ENCODE measurements around the gene TFAP2E. TPM values are rescaled to one million over a fixed set of nuclear protein-coding genes. Genes with fewer than 3 reads are reported as not detected.
A peak's percentile ranks its signal among the peaks of the same experiment; 100 is the strongest.

Gene TFAP2E
- total RNA-seq, 2 donors from 2014 or later, result 0.62 to 0.66 TPM

DNA sequence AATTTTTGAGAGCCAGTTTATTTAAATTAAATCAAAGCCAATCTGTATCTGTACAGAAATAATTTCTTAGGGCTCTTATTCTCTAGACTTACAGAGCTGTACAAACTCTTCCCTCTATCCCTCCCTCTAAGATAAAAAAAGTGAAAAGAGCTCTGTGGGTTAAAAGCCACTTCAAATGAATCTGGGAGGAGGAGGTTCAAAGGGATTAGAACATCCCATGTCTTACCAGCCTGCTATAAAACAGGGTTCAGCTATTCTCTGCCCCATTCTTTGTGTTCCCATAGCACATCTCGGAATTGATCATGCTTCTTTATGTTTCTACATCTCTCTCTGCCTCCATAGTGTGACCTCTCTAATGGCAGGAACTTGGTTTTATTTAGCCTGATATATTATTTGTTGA is 35.3 kb upstream of the TFAP2E start:
- Histone ChIP-seq H3K27me3 (ENCODE audit: control insufficient read depth, insufficient read depth, low read length, poor library complexity, severe bottlenecking) (no peaks in the 10 kb centered on the region), H3K4me3 (ENCODE audit: low read length) (no peak overlapping the region), H3K36me3 (ENCODE audit: control insufficient read depth, insufficient read depth, low read length) (peaks cover 28% of the 10 kb centered on the region), H3K9ac (ENCODE audit: extremely low read depth, low read length, poor library complexity, severe bottlenecking) (no peak overlapping the region), H3K9me3 (ENCODE audit: control insufficient read depth, low read length) (peaks cover 5% of the 10 kb centered on the region), H3K27ac (ENCODE audit: low read depth, low read length) (no peak overlapping the region), H3K4me1 (ENCODE audit: control insufficient read depth, insufficient read depth, low read length) (peaks cover 2% of the 10 kb centered on the region)
- Mint-ChIP-seq H3K27ac (peak overlapping the region; percentile 50), H3K9me3 (no peaks in the 10 kb centered on the region), H3K27me3 (ENCODE audit: insufficient read depth) (no peaks in the 10 kb centered on the region), H3K4me1 (peaks cover 63% of the 10 kb centered on the region), H3K4me3 (no peak overlapping the region), H3K36me3 (ENCODE audit: low read depth) (peaks cover 22% of the 10 kb centered on the region)
- TF ChIP-seq, protein P1, sequence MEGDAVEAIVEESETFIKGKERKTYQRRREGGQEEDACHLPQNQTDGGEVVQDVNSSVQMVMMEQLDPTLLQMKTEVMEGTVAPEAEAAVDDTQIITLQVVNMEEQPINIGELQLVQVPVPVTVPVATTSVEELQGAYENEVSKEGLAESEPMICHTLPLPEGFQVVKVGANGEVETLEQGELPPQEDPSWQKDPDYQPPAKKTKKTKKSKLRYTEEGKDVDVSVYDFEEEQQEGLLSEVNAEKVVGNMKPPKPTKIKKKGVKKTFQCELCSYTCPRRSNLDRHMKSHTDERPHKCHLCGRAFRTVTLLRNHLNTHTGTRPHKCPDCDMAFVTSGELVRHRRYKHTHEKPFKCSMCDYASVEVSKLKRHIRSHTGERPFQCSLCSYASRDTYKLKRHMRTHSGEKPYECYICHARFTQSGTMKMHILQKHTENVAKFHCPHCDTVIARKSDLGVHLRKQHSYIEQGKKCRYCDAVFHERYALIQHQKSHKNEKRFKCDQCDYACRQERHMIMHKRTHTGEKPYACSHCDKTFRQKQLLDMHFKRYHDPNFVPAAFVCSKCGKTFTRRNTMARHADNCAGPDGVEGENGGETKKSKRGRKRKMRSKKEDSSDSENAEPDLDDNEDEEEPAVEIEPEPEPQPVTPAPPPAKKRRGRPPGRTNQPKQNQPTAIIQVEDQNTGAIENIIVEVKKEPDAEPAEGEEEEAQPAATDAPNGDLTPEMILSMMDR (conservative IDR thresholded peaks at IDR 0.05), result no peak
- DNase-seq, result no peak
- 90 to 91% methylated on average over 1 of the region's 1 CpG for WGBS, 2 experiments (ENCODE audit: insufficient coverage in 1 of 2, insufficient read length in 1 of 2)

DNA sequence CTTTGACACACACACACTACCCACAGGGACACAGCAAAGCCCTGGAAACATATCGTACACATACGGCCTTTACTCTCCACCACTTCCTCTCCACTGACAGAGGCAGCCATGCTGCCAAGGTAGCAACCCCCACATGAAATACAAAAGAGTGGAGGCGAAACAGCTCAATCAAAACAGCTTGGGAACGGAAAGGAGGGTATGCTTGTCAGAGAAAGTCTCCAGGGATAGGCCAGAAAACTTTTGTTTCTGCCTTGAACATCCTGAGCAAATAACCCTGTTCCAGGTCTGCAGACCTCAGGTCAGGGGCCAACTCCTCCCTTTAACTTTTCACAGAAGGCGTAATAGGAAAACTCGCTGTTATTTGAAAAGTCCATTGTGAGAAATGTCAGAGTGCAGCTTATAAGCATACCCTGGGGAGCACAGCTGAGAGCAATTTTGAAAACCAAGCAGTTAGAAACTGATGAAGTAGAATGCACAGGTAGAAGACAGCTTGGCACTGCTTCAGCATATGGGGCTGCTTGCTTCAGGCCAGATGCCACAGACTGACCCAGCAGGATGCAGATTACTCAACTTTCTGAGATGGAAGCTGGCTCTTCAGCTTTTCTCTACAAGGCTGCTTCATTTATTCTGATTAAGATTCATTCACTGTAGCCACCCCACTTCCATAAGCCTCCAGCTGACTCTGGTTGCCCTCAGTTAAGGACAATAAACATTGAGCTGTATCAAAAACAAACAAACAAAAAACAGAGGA is 33.9 kb upstream of the TFAP2E start:
- TF ChIP-seq, protein P1 (conservative IDR thresholded peaks at IDR 0.05), result no peak
- Histone ChIP-seq H3K4me3 (ENCODE audit: low read length) (no peak overlapping the region), H3K36me3 (ENCODE audit: control insufficient read depth, insufficient read depth, low read length) (peaks cover 33% of the 10 kb centered on the region), H3K27me3 (ENCODE audit: control insufficient read depth, insufficient read depth, low read length, poor library complexity, severe bottlenecking) (no peaks in the 10 kb centered on the region), H3K9me3 (ENCODE audit: control insufficient read depth, low read length) (no peaks in the 10 kb centered on the region), H3K27ac (ENCODE audit: low read depth, low read length) (peak overlapping the region; percentile 9), H3K4me1 (ENCODE audit: control insufficient read depth, insufficient read depth, low read length) (no peaks in the 10 kb centered on the region), H3K9ac (ENCODE audit: extremely low read depth, low read length, poor library complexity, severe bottlenecking) (no peak overlapping the region)
- WGBS, 2 experiments (ENCODE audit: insufficient coverage in 1 of 2, insufficient read length in 1 of 2), result 42 to 90% methylated on average over 2 to 6 of the region's 6 CpGs
- Mint-ChIP-seq H3K4me3 (no peak overlapping the region), H3K4me1 (peaks cover 64% of the 10 kb centered on the region), H3K9me3 (no peaks in the 10 kb centered on the region), H3K27ac (peak overlapping the region; percentile 67), H3K36me3 (ENCODE audit: low read depth) (peaks cover 19% of the 10 kb centered on the region), H3K27me3 (ENCODE audit: insufficient read depth) (no peaks in the 10 kb centered on the region)
- DNase-seq, result no peak

DNA sequence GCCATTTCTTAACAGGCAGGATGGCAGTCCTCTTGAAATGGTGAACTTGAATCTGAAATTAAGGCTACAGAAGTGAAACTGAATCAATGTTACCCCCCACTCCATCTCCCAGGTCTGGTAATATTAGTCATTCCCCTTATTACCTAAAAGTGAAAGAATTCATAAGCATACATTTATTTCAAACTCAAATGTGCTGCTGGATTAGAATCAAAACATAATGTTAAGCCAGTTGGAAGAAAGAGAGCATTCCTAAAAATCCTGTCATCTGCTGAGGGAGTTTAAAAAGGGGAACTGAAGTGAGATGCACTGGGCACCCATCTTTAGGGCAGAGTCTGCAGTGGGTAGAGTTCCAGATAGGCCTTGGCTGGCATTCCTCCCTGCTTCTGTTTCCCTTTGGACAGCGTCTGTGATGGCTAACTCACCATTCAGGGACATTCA is 33.3 kb upstream of the TFAP2E start:
- peak overlapping the region; percentile 67 for H3K27ac Mint-ChIP-seq
- Histone ChIP-seq H3K9me3 (ENCODE audit: control insufficient read depth, low read length) (no peaks in the 10 kb centered on the region), H3K4me1 (ENCODE audit: control insufficient read depth, insufficient read depth, low read length) (no peaks in the 10 kb centered on the region), H3K36me3 (ENCODE audit: control insufficient read depth, insufficient read depth, low read length) (peaks cover 33% of the 10 kb centered on the region), H3K27ac (ENCODE audit: low read depth, low read length) (no peak overlapping the region), H3K9ac (ENCODE audit: extremely low read depth, low read length, poor library complexity, severe bottlenecking) (no peak overlapping the region), H3K4me3 (ENCODE audit: low read length) (no peak overlapping the region), H3K27me3 (ENCODE audit: control insufficient read depth, insufficient read depth, low read length, poor library complexity, severe bottlenecking) (no peaks in the 10 kb centered on the region)
- no peaks in the 10 kb centered on the region for H3K9me3 Mint-ChIP-seq
- peaks cover 69% of the 10 kb centered on the region for H3K4me1 Mint-ChIP-seq
- no peak overlapping the region for H3K4me3 Mint-ChIP-seq
- no peaks in the 10 kb centered on the region for H3K27me3 Mint-ChIP-seq (ENCODE audit: insufficient read depth)
- H3K36me3 Mint-ChIP-seq (ENCODE audit: low read depth), result peaks cover 19% of the 10 kb centered on the region
- TF ChIP-seq, protein P1 (conservative IDR thresholded peaks at IDR 0.05), result no peak
- no peak for DNase-seq
- 80 to 95% methylated on average over 1 of the region's 1 CpG for WGBS, 2 experiments (ENCODE audit: insufficient coverage in 1 of 2, insufficient read length in 1 of 2)
